C4-2B (cell line): ENCODE data around the gene CPN2.

Experiments
- ZFX ChIP-seq: fragments of 450-650 bp; IDR thresholded peaks from 2 replicates; pipeline ENCODE4 v1.6.1; 2017
- TF ChIP-seq, protein P1 (sequence below): fragments of 450-650 bp; conservative IDR thresholded peaks from 2 replicates; pipeline ENCODE4 v1.5.1; 2017; ENCODE audit warnings: mild to moderate bottlenecking

DNA sequence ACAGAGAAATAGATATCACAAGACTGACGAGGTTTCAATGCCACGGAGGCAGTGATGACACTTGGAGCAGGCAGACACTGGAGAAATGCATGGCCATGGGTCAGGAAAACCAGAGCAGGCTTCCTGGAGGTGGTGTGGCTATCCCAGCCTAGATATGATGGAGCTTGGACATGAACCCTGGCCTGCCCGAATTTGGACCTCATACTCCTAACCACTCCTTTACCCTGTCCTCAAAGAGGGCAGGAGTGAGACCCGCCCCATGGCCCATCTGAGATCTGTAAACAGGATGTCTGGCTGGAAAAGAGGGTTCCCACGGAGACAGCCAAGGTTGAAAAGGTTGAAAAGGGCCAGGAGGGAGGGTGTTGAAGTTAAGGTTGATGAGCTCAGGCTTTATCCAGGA is 31.0 kb downstream of the CPN2 start:
- TF ChIP-seq, protein P1, sequence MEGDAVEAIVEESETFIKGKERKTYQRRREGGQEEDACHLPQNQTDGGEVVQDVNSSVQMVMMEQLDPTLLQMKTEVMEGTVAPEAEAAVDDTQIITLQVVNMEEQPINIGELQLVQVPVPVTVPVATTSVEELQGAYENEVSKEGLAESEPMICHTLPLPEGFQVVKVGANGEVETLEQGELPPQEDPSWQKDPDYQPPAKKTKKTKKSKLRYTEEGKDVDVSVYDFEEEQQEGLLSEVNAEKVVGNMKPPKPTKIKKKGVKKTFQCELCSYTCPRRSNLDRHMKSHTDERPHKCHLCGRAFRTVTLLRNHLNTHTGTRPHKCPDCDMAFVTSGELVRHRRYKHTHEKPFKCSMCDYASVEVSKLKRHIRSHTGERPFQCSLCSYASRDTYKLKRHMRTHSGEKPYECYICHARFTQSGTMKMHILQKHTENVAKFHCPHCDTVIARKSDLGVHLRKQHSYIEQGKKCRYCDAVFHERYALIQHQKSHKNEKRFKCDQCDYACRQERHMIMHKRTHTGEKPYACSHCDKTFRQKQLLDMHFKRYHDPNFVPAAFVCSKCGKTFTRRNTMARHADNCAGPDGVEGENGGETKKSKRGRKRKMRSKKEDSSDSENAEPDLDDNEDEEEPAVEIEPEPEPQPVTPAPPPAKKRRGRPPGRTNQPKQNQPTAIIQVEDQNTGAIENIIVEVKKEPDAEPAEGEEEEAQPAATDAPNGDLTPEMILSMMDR = no peak
- no peak for TF ChIP-seq ZFX
